Activated CD8-positive, alpha-beta memory T cell treated with anti-CD3 and anti-CD28 coated beads, Interleukin-2, amount 50 U/mL, for 24 hours (primary cell): ENCODE data around the gene PGPEP1.

ENCODE experiments used
- DNase-seq: peaks from one replicate; pipeline ENCODE4 v3.0.0-alpha.2; 2020; ENCODE audit errors: extremely low read depth

Gene PGPEP1

DNA sequence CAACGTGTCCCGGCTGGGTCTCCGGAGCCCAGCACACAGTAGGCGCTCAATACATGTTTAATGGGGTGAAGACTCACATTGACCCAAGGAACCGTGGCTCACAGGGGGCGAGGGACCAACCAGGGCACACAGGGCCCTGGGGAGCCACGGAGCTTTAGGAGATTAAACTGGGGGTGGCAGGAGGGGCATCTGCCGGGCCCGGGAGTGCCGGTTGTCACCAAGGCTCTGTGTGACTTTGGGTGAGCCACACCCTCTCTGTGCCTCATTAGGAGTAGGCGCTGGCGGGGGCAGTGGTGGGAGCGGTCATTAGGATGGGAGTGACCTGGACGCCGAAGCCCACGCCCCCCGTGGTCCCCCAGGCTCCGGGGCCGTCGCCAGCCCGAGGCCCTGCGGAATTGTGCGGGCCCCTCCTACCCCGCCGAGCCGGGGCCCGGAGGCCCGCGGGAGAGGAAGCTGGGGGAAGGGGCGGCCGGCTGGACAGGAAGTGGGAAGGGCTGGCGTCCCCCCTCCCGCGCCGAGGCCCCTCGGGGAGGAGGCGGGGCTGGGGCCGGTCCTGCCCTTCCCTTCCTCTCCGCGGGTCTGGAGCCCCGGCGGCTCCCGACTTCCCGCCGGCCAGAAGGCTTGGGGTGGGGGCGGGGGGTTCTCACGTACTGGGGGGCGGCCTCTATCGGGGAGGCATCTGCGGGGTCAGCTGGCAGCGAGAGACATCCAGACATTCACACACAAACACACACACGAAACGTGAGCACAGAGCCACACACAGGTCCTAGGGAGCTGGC lies 77.0 kb downstream of the PGPEP1 start:
- no peak for DNase-seq

DNA sequence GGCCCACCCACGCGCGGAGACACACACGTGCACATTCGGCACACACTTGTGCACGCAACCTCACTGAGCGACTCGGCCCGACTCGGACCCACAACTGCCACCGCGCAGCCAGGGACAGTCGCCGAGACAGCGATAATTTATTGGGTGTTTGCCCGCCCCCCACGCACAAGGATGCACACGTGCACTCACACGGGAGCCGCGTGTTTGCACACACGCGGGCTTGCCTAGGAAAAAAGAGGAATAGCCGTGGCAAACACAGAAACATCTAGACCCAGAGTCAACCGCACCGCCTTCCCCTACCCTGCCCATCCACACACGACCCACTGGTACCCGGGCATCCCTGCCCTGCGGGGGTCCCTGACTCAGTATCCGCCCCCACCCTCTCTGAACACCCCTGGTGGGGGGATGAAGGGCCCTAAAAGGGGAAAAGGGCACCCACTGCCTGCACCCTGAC lies 77.7 kb downstream of the PGPEP1 start:
- DNase-seq, result no peak

DNA sequence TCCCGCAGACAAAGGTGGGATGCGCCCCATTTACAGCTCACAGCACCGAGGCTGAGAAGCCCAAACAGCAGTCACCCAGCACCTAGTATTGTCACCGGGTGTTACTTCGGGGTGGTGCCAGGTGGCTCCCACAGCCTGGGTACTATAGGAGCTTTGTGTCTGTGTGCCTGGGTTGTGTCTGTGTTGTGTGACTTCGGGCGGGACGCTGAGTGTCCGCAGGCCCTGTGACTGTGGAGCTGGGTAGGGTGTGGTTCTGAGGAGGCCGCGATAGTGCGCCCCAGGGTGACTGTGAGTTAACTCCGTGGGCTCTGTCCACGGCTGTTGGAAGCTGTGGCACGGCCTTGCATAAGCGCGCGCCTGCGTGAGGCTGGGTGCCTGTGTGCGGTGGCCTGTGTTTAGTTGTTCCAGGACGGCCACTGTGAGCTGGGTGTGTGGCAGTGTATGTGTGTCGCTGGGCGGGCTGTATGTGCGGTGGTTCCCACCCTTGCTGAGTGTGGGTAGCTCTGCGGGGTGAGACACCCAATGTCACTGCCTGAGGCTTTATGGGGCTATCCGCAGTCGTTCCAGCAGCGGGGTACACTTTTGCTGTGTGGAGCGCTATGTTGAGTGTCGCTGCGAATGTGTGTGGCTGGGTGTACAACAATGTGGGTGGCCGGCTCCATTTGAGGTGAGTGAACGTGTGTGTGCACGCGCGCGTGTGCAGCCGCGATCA lies 78.2 kb downstream of the PGPEP1 start:
- no peak for DNase-seq

DNA sequence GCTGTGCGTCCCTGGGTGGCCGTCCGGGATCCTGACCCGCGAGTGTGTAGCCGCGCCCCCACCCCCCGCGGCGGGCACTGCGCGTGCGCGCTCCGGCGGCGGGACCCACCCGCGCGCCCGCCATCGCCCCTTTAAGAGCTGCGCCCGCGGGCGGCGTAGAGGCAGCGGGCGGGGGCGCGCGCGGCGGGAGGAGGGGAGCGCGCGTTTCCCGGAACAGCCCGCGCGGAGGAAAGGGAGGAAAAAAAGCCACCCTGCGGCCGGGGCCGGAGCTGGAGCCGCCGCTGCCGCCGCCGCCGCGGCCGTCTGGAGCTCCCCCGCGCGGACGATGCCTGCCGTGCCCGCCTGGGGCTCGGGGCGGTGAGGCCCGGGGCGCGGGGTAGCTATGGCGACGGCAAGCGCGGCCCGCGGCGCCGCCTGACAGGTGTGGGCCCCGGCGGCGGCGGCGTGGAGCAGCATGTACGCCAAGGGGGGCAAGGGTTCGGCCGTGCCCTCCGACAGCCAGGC lies 78.8 kb downstream of the PGPEP1 start, which contains the start of gene SSBP4:
Gene SSBP4 (plus strand): TSS at position 204 of the 504 bp plus-strand sequence. CDS start 251 bp downstream, at position 455.
- DNase-seq, result no peak
